ENCODE data around the gene EPHA6. TPM values are rescaled to one million over a fixed set of nuclear protein-coding genes. Genes with fewer than 3 reads are reported as not detected.

Gene EPHA6
- total RNA-seq, 1 donor from 2014 or later: not detected

DNA sequence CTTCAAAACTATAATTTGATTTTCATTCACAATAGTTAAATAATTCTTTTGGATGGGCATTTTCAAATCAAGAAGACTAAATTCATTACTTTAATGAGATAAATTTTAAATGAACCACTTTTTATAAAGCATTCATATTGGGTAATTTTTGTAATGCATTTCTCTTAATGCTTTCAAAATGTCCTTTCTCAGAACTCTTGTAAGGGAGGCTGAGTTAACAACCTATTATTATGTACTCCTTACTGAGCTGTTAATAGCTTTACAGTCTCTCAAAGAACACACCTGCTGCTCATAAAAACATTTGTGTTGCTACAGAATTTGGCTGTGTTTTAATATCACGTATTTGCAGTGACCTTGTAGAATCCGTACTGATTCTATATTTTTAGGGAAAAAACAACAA lies 616.2 kb downstream of the EPHA6 start:
- DNase-seq (ENCODE audit: low spot score in 2 of 2): no peak
- Histone ChIP-seq H3K9me3 (no peaks in the 10 kb centered on the region), H3K36me3 (no peaks in the 10 kb centered on the region), H3K27ac (no peak overlapping the region), H3K4me3 (no peak overlapping the region), H3K27me3 (no peaks in the 10 kb centered on the region), H3K4me1 (no peaks in the 10 kb centered on the region)
- TF ChIP-seq, protein P1, sequence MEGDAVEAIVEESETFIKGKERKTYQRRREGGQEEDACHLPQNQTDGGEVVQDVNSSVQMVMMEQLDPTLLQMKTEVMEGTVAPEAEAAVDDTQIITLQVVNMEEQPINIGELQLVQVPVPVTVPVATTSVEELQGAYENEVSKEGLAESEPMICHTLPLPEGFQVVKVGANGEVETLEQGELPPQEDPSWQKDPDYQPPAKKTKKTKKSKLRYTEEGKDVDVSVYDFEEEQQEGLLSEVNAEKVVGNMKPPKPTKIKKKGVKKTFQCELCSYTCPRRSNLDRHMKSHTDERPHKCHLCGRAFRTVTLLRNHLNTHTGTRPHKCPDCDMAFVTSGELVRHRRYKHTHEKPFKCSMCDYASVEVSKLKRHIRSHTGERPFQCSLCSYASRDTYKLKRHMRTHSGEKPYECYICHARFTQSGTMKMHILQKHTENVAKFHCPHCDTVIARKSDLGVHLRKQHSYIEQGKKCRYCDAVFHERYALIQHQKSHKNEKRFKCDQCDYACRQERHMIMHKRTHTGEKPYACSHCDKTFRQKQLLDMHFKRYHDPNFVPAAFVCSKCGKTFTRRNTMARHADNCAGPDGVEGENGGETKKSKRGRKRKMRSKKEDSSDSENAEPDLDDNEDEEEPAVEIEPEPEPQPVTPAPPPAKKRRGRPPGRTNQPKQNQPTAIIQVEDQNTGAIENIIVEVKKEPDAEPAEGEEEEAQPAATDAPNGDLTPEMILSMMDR (IDR thresholded peaks at IDR 0.05): no peak
- intact Hi-C loops (cut with DNase I): no loop called here

DNA sequence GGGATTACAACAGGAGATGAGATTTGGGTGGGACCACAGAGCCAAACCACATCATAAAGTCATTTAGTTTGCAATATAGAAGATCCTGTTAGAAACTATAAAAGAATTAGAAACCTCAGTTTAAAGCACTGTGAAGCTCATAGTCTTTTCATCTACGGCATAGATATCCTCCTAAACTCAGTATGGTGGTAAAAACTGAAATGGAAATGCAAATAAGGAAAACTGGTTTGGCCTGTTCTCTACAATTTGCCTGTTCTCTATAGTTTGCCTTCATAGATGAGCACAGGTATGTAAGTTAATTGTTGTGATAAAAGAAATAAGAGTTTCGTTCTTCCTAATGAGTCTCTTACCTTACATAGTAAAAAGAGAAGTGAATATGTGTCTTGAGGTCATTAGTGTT lies 618.5 kb downstream of the EPHA6 start:
- Histone ChIP-seq H3K4me1 (no peaks in the 10 kb centered on the region), H3K27me3 (no peaks in the 10 kb centered on the region), H3K4me3 (no peak overlapping the region), H3K9me3 (no peaks in the 10 kb centered on the region), H3K27ac (no peak overlapping the region), H3K36me3 (no peaks in the 10 kb centered on the region)
- DNase-seq (ENCODE audit: low spot score in 2 of 2): no peak
- intact Hi-C loops (cut with DNase I): no loop called here
- TF ChIP-seq, protein P1 (IDR thresholded peaks at IDR 0.05): no peak

DNA sequence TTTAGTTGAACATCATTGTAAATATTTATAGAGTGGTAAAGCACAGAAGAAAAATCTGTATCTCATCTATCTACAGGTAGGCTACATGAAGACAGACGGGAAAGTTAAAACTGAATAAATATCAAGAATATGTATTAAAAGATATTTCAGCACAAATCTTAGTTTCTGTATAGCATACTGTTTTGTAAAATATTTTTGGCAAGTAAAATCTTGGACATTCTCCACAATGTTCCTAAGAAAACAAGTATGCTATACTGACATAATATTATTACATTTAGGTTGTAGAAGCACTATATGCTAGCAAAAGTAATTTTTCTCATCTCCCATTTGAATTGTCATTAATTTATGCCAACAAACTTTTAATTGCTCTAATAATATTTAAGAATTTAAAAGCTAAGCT lies 623.7 kb downstream of the EPHA6 start:
- H3K4me3 ChIP-seq: no peak overlapping the region
- no peaks in the 10 kb centered on the region for H3K4me1 ChIP-seq
- no peak for DNase-seq (ENCODE audit: low spot score in 2 of 2)
- no peak overlapping the region for H3K27ac ChIP-seq
- no peaks in the 10 kb centered on the region for H3K27me3 ChIP-seq
- TF ChIP-seq, protein P1 (IDR thresholded peaks at IDR 0.05): no peak
- intact Hi-C loops (cut with DNase I): no loop called here
- H3K36me3 ChIP-seq: no peaks in the 10 kb centered on the region
- no peaks in the 10 kb centered on the region for H3K9me3 ChIP-seq

DNA sequence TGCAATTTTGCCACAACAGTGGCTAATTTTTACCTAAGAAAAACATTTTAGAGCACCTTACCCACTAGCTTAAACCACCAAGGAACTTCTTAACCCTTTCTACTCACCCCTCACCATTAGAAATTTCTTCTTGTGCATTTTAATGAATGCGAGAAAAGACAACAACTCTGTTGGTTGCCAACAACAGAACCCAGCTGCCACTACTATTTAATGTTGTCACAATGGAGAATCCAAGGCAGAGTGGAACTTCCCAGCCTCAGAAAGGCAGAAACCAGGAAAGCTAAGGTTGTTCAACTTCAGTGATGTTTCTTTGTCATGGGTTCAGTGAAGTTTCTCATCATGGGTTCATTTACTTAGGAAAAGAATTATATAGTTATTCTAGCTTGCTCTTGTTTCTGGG lies 625.0 kb downstream of the EPHA6 start:
- Histone ChIP-seq H3K4me3 (no peak overlapping the region), H3K27ac (no peak overlapping the region), H3K9me3 (no peaks in the 10 kb centered on the region), H3K27me3 (no peaks in the 10 kb centered on the region), H3K4me1 (no peaks in the 10 kb centered on the region), H3K36me3 (no peaks in the 10 kb centered on the region)
- TF ChIP-seq, protein P1 (IDR thresholded peaks at IDR 0.05): no peak
- no peak for DNase-seq (ENCODE audit: low spot score in 2 of 2)
- intact Hi-C loops (cut with DNase I): no loop called here

DNA sequence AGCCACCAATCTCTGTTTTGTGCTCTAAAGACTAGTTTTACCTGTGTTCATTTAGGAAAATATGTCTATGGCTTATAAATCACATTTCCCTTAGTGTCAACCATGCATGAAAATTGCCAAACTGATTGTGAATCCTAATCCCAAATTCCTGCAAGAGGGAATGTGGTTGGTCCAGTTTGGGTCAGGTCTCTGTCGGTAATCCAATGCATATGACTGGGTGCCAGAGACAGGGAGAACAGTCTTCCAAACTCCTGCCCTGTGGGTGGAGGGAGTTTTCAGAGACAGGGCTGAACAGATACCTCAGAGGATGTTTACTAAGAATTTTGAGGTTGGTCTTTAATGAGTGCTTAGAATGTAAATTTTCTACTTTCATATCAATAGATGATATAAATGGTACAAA lies 649.6 kb downstream of the EPHA6 start:
- intact Hi-C loops (cut with DNase I): no loop called here
- no peaks in the 10 kb centered on the region for H3K9me3 ChIP-seq
- H3K27ac ChIP-seq: no peak overlapping the region
- DNase-seq (ENCODE audit: low spot score in 2 of 2): no peak
- H3K27me3 ChIP-seq: no peaks in the 10 kb centered on the region
- TF ChIP-seq, protein P1 (IDR thresholded peaks at IDR 0.05): no peak
- H3K4me3 ChIP-seq: no peak overlapping the region
- H3K4me1 ChIP-seq: peaks cover 0 to 4% of the 10 kb centered on the region in 2 donors
- no peaks in the 10 kb centered on the region for H3K36me3 ChIP-seq

DNA sequence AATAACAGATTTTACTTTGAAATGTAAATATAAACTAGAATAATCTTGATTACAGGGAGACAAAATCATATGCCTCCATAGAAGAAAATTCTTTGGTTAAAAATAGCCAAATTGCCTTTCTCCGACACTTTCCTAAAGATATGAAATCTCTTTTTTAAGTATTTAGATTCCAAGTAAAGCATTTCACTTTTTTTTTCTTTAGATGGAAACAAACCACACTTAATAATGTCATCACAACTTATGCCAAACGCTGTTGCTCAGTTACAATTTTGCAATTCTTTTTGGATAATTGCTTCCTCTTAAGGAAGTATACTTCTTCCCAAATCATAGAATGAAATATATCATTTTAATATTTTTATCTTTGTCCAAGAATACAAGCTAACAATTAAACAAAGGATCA lies 656.1 kb downstream of the EPHA6 start:
- TF ChIP-seq, protein P1 (IDR thresholded peaks at IDR 0.05): no peak
- intact Hi-C loops (cut with DNase I): no loop called here
- Histone ChIP-seq H3K9me3 (no peaks in the 10 kb centered on the region), H3K27me3 (no peaks in the 10 kb centered on the region), H3K4me3 (no peak overlapping the region), H3K27ac (no peak overlapping the region), H3K36me3 (no peaks in the 10 kb centered on the region), H3K4me1 (no peaks in the 10 kb centered on the region)
- DNase-seq (ENCODE audit: low spot score in 2 of 2): no peak
